ENCODE data around the gene COL23A1.
"Not testable (repeated sequence)": the region's sequence is repeated elsewhere in the genome, so short reads cannot be mapped to it uniquely, and the experiment has no call there.

The COL23A1 gene

DNA sequence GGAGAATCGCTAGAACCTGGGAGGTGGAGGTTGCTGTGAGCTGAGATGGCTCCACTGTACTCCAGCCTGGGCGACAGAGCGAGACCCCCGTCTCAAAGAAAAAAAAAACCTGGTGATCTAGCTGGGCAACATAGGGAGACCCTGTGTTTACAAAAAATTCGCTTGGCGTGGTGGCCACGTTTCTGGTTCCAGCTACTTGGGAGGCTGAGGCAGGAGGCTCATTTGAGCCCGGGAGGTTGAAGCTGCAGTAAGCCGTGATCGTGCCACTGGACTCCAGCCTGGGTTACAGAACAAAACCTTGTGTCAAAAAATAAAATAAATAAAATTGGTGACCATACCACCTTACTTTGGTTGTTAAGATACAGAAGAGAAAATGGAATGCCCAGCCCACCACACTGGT is 387.7 kb downstream of the COL23A1 start:
- DNase-seq: no peak

DNA sequence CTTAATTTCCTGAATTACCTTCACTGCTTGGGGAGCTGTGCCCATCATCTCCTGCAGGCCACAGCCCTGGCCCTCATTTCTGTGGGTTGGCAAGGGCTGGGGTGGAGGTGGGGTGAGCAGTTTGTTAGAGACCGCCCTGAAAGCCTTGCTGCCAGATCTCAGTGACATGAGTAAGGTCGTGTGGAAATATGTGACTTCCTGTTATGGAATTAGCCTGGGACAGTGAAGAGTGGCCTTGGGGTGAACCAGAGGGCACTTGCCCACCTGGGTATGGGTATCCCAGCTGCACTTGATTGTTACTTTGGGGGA is 388.3 kb downstream of the COL23A1 start:
- no peak for DNase-seq

DNA sequence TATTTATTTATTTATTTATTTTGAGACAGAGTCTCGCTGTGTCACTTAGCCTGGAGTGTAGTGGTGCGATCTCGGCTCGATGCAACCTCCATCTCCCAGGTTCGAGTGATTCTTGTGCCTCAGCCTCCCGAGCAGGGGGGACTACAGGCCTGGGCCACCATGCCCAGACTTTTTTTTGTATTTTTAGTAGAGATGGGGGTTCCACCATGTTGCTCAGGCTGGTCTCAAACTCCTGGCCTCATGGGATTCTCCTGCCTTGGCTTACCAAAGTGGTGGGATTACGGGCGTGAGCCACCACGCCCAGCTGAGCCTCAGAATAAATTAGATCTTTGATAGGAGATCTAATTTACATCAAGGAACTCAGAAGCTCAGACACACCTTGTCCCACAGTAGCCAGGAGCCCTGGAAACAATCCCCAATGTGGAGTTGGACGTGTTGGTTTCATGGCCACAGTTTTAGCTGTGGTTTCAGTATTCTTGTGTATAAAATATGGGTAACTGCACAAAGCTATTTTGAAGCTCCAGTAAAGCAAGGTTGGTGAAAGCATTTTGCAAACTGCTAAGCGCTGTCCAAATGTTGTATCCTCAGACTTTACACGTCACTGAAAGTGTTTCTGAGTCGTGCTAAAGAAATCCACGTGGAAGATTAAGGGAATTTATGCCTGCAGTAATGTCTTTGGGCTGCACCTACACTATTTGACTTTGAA is 388.8 kb downstream of the COL23A1 start:
- DNase-seq: no peak

- DNase-seq: no peak
Measured at GRCh38 chr5:178199581-178200434, 390.4 kb downstream of the COL23A1 start.

- no peak for DNase-seq
Measured at GRCh38 chr5:178198706-178199105, 391.5 kb downstream of the COL23A1 start.

- not testable (repeated sequence) for DNase-seq
Measured at GRCh38 chr5:178198151-178198550, 392.0 kb downstream of the COL23A1 start.

GRCh38 chr5:178196986-178197385 is 393.2 kb downstream of the COL23A1 start:
- no peak for DNase-seq

- no peak for DNase-seq
Measured at GRCh38 chr5:178196281-178196812, 393.8 kb downstream of the COL23A1 start.

- DNase-seq: no peak
Measured at GRCh38 chr5:178194026-178194425, 396.2 kb downstream of the COL23A1 start.

DNA sequence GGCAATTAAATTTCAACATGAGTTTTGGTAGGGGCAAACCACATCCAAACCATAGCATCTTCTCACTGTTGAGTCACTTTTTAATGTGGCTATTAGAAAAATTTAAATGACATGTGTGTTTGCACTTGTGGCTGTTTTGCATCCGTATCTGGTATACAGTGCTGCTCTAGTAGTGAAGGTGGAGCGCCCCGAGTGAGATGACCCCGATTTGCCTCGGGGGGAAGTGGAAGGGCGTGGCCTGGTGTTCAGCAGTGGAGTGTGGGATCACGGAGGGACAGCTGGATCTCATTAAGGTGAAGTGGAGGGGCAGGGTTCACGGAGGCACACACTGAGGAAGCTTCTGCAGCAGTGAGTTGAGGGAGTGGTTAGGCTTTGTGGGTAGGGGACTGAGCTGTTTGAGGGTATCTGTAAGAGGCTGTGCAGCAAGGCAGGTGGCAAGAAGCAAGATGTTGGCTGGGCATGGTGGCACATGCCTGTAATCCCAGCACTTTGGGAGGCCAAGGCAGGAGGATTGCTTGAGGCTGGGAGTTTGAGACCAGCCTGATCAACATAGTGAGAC is 396.9 kb downstream of the COL23A1 start:
- DNase-seq: no peak

DNA sequence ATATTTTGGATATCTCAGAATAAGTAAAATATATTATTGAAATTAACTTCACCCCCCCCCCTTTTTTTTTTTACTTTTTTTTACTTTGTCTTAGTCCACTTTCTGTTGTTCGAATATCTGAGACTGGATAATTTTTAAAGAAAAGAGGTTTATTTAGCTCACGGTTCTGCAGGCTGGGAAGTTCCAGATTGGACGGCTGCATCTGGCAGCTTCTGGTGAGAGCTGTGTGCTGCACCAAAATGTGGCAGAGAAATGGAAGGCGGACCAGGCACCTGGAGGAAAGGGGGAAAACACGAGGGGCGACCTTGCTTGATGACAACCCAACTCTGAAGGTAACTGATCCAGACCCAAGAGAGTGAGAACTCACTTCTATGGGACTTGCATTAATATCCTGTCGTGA is 397.4 kb downstream of the COL23A1 start:
- DNase-seq: no peak

GRCh38 chr5:178192244-178192643 is 397.9 kb downstream of the COL23A1 start:
- DNase-seq: no peak

DNA sequence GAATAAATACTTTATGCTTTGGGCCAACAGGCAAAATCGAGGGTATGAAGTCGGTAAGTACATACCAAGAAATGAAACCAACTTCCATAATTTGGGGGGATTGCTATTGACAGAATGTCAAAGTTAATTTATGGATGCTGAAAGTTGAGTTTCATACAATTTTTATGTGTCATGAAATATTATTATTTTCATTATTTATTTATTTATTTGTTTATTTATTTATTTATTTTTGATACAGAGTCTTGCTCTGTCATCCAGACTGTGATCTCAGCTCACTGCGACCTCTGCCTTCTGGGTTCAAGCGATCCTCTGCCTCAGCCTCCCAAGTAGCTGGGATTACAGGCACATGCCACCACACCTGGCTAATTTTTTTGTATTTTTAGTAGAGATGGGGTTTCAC is 398.5 kb downstream of the COL23A1 start:
- DNase-seq: no peak

DNA sequence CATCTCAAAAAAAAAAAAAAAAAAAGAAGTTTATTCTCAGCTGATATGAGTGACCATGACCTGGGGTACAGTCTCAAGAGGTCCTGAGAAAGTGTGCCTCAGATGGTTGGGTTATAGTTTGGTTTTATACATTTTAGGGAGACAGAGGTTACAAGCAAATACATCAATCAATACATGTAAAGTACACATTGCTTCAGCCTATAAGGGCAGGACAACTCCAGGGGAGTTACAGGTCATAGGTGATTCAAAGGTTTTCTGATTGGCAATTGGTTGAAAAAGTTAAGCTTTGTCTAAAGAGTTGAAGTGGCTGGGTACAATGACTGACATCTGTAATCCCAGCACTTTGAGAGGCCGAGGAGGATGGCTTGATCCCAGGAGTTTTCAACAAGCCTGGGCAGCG is 400.8 kb downstream of the COL23A1 start:
- no peak for DNase-seq
